Mammary epithelial cell (primary cell): ENCODE data around the gene MAPK4.
"Not testable (repeated sequence)": the region's sequence is repeated elsewhere in the genome, so short reads cannot be mapped to it uniquely, and the experiment has no call there.

Experiments used
- EZH2 ChIP-seq: IDR thresholded peaks from 2 replicates; pipeline ENCODE4 v1.6.1; 2012; ENCODE audit warnings: low read length, inconsistent platforms, borderline replicate concordance
- TF ChIP-seq, protein P1 (sequence below), 2 donors: IDR thresholded peaks in 1 of 2; conservative IDR thresholded peaks in 1 of 2; 2 replicates each; pipeline ENCODE4 v1.5.1; 2011 to 2012; ENCODE audit warnings: inconsistent platforms in 2 of 2, low read length in 2 of 2, mild to moderate bottlenecking in 2 of 2, control low read depth in 1 of 2, low read depth in 1 of 2; ENCODE audit not compliant: insufficient read depth in 1 of 2; ENCODE audit errors: extremely low read depth in 1 of 2

DNA sequence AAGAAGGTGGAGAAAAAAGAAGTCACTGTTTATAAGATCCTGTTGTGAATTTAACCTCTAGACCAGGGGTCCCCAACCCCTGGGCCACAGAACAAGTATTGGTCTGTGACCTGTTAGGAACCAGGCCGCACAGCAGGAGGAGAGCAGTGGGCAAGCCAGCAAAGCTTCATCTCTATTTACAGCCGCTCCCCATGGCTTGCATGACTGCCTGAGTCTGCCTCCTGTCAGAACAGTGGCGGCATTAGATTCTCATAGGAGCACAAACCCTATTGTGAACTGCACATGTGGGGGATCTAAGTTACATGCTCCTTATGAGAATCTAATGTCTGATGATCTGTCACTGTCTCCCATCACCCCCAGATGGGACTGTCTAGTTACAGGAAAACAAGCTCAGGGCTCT, 13.3 kb downstream of the MAPK4 start:
- TF ChIP-seq, protein P1, sequence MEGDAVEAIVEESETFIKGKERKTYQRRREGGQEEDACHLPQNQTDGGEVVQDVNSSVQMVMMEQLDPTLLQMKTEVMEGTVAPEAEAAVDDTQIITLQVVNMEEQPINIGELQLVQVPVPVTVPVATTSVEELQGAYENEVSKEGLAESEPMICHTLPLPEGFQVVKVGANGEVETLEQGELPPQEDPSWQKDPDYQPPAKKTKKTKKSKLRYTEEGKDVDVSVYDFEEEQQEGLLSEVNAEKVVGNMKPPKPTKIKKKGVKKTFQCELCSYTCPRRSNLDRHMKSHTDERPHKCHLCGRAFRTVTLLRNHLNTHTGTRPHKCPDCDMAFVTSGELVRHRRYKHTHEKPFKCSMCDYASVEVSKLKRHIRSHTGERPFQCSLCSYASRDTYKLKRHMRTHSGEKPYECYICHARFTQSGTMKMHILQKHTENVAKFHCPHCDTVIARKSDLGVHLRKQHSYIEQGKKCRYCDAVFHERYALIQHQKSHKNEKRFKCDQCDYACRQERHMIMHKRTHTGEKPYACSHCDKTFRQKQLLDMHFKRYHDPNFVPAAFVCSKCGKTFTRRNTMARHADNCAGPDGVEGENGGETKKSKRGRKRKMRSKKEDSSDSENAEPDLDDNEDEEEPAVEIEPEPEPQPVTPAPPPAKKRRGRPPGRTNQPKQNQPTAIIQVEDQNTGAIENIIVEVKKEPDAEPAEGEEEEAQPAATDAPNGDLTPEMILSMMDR (conservative IDR thresholded peaks at IDR 0.05 in 1 of 2, IDR thresholded peaks at IDR 0.05 in 1 of 2; ENCODE audit: extremely low read depth in 1 of 2, insufficient read depth in 1 of 2, low read depth in 1 of 2, low read length in 2 of 2), result not testable (repeated sequence)
- TF ChIP-seq EZH2, result not testable (repeated sequence)
